Activated T-cell treated with anti-CD3 and anti-CD28 coated beads, Interleukin-2, amount 50 U/mL, for 72 hours (primary cell): ENCODE data around the gene CALML6. TPM values are rescaled to one million over a fixed set of nuclear protein-coding genes. Genes with fewer than 3 reads are reported as not detected.

Experiments used
- ATAC-seq, 2 donors: fragments of 150-1000 bp; cut with Tn5 transposase; replicated peaks in 1 of 2; 2 replicates each; pipeline ENCODE4 v1.10.0; 2021; ENCODE audit warnings: moderate library complexity in 2 of 2, mild to moderate bottlenecking in 1 of 2
- DNase-seq, 2 donors: peaks; one replicate each; pipeline ENCODE4 v3.0.0; 2021 to 2022; ENCODE audit warnings: mixed read lengths in 1 of 2
- H3K27ac Mint-ChIP-seq: one replicate; pipeline ENCODE4 v1.8.0; 2022; ENCODE audit warnings: mild to moderate bottlenecking, moderate library complexity, mixed read lengths
- H3K27me3 Mint-ChIP-seq: one replicate; pipeline ENCODE4 v1.8.0; 2022; ENCODE audit warnings: low read depth, mixed read lengths
- H3K36me3 Mint-ChIP-seq, 2 donors: one replicate each; pipeline ENCODE4 v1.8.0; 2022; ENCODE audit warnings: mixed read lengths in 2 of 2, mild to moderate bottlenecking in 1 of 2; ENCODE audit not compliant: insufficient read depth in 2 of 2
- H3K4me1 Mint-ChIP-seq: one replicate; pipeline ENCODE4 v1.8.0; 2022; ENCODE audit warnings: low read depth, mixed read lengths
- H3K4me3 Mint-ChIP-seq, 2 donors: one replicate each; pipeline ENCODE4 v1.8.0; 2022; ENCODE audit warnings: mild to moderate bottlenecking in 2 of 2, mixed read lengths in 2 of 2, moderate library complexity in 2 of 2
- H3K9me3 Mint-ChIP-seq, 2 donors: one replicate each; pipeline ENCODE4 v1.8.0; 2022; ENCODE audit warnings: mixed read lengths in 2 of 2
- total RNA-seq, 2 donors: library from RNA; stranded (reverse); gene quantifications; one replicate each; pipeline ENCODE4 v1.2.3, GENCODE V29; 2022

The CALML6 gene
- total RNA-seq, 2 donors from 2014 or later: 1.8 TPM

DNA sequence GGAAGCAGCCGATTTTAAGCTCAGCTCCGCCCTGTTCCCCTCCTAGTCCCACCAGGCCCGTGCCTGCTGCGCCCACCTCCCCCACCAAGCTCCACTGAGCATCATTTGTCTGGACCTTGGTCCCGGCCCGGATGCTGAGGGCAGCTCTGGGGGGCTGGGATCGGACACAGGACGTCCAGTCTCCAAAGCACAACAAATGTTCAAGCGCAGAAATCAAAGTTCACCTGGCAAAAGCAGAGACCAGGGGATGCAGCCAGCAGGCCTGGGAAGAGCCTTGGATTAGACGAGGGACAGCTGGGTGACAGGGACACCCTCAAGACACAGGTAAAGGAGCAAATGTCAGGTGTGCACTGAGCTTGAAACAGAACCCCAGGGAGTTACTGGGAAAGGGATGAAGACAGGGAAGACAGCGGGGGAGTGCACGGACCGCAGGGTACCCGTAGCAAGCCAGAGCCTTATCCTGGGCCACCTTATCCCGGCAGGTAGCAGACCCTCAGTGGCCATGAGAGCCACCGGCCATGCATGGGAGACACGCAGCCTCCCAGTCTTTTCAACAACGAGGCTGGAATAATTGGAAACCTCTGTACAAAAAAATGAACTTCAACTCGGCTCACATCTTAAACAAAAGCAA is 26.3 kb downstream of the CALML6 start:
- no peak for DNase-seq
- Mint-ChIP-seq H3K4me3 (no peak overlapping the region), H3K27ac (no peak overlapping the region), H3K27me3 (no peaks in the 10 kb centered on the region), H3K36me3 (no peaks in the 10 kb centered on the region), H3K9me3 (no peaks in the 10 kb centered on the region), H3K4me1 (peaks cover 4% of the 10 kb centered on the region)
- ATAC-seq: no peak

DNA sequence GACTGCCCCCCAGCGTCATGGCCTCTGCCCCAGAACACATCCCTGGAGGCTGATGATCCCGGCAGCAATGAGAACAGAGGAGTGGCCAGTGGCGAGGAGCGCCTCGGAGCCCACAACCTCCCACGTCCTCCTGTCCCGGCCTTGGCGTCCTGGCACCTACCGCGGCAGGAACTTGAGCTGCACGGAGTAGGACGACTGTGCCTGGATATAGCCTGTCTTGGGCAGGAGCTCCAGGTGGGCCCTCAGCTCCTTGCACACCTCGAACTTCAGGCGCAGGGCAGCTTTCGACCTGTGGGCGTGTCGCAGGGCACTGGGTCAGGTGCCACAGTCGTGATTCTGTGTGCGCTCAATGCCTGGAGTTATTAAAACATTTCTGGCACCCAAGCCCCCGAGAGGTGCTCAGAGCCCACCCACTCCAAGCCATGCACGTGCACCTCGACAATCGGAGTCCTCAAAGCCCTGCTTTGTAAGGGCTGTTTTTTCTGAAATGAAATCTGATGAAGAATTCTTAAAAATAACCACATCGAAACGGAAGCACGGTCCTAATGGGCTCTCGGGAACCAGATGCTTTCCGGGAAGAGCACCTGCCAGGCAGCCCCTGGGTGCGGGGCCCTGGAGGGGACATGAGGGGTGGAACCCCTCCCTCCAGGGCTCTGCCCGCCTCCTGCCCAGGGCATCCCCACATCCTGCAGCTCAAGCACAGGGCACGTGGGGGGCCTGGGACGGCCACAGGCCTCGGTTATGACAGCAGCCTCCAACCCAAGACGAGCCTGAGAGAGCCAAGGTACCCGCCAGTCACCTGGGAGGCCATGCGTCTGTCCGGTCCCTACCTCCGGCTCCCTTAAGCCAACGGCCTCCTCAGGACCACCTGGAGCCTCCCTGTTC is 27.1 kb downstream of the CALML6 start:
- peaks cover 4% of the 10 kb centered on the region for H3K4me1 Mint-ChIP-seq
- H3K4me3 Mint-ChIP-seq: no peak overlapping the region
- H3K36me3 Mint-ChIP-seq: no peaks in the 10 kb centered on the region
- ATAC-seq: no peak
- DNase-seq: no peak
- H3K27me3 Mint-ChIP-seq: no peaks in the 10 kb centered on the region
- no peak overlapping the region for H3K27ac Mint-ChIP-seq
- H3K9me3 Mint-ChIP-seq: no peaks in the 10 kb centered on the region

DNA sequence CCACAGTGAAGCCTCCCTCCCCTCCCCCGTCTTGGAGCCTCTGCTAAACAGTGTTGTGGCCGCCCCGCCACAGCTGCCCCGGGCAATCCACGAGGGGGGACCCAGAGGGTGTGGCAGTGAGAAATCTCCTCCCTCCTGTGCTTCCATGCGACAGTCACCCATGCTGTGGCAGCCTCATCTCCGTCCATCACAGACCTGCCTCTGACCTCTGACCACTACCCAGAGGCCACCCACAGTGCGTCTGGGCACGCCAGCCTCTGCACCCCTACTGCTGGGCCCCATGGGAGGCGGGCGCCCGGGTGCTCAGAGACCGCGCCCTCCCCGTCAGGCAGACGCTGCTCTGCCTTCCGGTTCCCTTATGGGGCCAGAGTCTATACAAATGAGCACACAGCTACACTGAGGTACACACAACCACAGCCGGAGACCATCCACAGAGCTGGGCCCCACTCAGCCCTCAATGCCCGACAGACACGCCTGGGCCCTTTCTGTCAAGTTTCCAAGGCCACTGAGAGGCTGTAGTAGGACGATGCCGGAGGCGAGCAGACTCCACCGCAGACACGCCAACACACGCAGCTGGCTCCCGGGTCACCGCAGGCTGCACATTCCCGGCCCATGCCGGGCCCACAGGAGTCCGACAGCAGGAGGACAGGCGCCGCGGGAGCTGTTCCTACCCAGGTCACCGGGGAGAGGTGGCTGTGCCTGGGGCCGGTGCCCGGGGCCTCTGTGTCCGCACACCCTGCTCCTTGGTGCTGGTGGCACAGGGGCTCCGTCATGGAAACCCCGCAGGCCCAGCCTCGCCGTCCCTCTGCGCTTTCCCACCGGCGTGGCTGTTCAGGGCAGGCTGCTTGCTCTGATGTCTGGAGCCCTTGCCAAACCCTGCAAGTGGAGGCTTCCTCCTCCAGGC is 27.9 kb downstream of the CALML6 start:
- Mint-ChIP-seq H3K9me3 (no peaks in the 10 kb centered on the region), H3K36me3 (no peaks in the 10 kb centered on the region), H3K27ac (no peak overlapping the region), H3K27me3 (no peaks in the 10 kb centered on the region), H3K4me1 (peaks cover 4% of the 10 kb centered on the region), H3K4me3 (no peak overlapping the region)
- DNase-seq: no peak
- no peak for ATAC-seq

DNA sequence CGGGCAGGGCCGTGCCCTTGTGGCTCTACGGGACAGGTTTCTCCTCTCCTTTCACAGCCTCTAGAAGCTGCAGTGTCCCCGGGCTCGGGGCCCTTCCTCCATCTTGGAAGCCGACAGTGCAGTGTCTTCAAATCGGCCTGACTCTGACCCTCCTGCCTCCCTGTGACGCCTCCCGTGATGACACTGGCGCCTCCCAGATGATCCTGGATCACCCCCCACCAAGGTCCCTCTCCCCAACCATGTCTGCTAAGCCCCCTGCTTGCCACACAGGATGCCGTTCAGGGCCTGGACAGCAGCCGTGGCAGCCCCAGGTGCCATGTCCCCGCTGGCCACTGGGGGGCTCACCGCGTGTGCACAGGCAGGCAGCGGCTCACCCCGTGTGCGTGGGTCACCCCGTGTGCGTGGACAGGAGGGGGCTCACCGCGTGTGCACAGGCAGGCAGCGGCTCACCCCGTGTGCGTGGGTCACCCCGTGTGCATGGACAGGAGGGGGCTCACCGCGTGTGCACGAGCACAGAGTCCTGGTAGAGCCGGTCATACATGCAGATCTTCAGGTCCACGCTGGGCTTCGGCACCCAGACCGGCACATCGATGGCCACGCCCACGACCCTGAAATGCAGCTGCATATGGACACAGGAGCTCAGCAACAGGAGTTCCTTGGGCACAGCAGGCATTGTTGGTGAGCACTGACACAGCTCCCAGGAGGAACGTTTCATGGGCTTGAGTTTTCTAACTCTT is 28.9 kb downstream of the CALML6 start:
- no peaks in the 10 kb centered on the region for H3K9me3 Mint-ChIP-seq
- DNase-seq (peak; percentile 56 to 59), ATAC-seq (peak; percentile 73 to 85)
- peaks cover 4% of the 10 kb centered on the region for H3K4me1 Mint-ChIP-seq
- no peaks in the 10 kb centered on the region for H3K27me3 Mint-ChIP-seq
- H3K4me3 Mint-ChIP-seq: peak overlapping the region in 1 of 2 donors; percentile 67
- no peak overlapping the region for H3K27ac Mint-ChIP-seq
- no peaks in the 10 kb centered on the region for H3K36me3 Mint-ChIP-seq

DNA sequence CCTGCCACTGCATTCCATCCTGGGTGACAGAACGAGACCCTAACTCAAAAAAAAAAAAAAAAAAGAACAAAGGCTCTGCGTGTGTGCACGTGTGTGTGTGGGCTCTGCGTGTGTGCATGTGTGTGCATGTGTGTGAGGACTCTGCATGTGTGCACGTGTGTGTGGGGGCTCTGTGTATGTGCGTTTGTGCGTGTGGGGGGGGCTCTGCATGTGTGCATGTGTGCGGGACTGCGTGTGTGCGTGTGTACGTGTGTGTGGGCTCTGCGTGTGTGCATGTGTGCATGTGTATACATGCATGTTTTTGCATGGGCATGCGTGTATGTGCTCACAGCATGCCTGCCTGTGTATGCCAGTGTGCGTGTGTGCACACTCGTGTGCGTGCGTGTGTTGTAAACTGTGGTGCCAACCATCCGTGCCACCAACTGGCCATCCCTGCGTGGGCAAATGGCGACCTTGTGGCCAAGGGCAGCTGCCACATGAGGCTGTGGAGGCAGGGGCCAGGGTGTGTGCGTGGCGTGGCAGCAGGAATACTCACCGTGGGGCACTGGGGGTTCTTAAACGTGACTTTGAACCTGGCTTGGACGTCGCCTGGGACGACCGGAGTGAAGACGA is 30.8 kb downstream of the CALML6 start:
- no peak for DNase-seq
- Mint-ChIP-seq H3K4me1 (peaks cover 4% of the 10 kb centered on the region), H3K36me3 (peaks cover 0 to 3% of the 10 kb centered on the region in 2 donors), H3K4me3 (no peak overlapping the region), H3K27ac (no peak overlapping the region), H3K27me3 (peaks cover 8% of the 10 kb centered on the region), H3K9me3 (peaks cover 0 to under 1% of the 10 kb centered on the region in 2 donors)
- no peak for ATAC-seq

DNA sequence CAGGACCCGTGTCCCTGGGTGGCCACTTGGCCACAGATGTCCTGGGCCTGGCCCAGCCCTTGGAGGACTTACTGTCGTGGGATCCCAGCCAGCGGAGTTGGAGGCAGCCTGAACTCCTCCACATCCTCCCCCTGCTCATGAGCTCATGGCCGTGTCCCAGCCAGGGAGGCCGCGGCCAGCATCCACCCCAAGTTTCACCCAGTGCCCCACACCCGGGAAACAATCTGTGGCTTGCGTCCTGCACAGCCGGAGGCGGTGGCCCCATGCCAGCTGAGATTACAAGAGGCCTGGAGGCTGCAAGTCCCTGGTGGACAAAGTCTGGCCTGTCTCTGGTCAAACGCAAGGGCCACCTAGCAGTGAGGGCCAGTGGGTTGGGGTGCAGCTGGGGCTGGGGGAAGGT is 31.5 kb downstream of the CALML6 start:
- Mint-ChIP-seq H3K4me1 (peaks cover 4% of the 10 kb centered on the region), H3K27me3 (peaks cover 8% of the 10 kb centered on the region), H3K27ac (no peak overlapping the region), H3K4me3 (no peak overlapping the region), H3K36me3 (peaks cover 0 to 7% of the 10 kb centered on the region in 2 donors), H3K9me3 (peaks cover 1 to 3% of the 10 kb centered on the region in 2 donors)
- ATAC-seq (no peak), DNase-seq (no peak)

DNA sequence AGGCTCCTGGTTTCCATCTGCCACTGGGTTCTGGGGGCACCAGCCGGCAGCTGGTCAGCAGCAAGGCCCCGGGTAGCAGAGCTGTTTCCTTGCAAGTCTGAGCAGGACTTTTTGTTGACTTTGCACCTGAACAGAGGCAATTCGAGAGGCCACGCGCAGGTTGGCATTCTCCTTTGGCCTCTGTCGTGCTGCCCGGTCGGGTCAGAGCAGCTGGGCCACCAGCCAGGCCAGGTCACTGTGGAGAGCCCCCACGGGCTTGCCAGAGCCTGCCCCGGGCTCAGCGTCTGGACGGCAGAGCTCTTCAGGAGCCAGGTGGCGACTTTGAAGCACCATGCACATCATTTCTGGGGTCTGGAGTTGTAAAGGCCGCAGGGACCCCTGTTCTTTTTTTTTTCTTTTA is 32.4 kb downstream of the CALML6 start:
- Mint-ChIP-seq H3K4me3 (no peak overlapping the region), H3K36me3 (peaks cover 0 to 7% of the 10 kb centered on the region in 2 donors), H3K4me1 (peaks cover 4% of the 10 kb centered on the region), H3K9me3 (peaks cover 1 to 6% of the 10 kb centered on the region in 2 donors), H3K27ac (no peak overlapping the region), H3K27me3 (peaks cover 8% of the 10 kb centered on the region)
- DNase-seq (no peak), ATAC-seq (no peak)

DNA sequence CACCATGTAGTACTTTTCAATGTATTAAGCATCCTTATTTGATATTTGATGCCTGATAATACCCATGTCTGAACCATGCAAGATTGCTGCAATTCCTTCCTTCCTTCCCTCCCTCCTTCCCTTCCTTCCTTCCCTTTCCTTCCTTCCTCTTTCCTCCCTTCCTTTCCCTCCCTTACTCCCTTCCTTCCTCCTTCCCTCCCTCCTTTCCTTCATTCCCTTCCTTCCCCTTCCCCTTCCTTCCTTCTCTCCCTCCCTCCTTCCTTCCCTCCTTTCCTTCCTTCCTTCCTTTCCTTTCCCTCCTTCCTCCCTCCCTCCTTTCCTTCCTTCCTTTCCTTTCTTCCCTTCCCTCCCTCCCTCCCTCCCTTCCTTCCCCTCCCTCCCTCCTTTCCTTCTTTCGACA is 33.7 kb downstream of the CALML6 start:
- Mint-ChIP-seq H3K27me3 (peaks cover 8% of the 10 kb centered on the region), H3K27ac (no peak overlapping the region), H3K36me3 (peaks cover 0 to 7% of the 10 kb centered on the region in 2 donors), H3K9me3 (peaks cover 1 to 6% of the 10 kb centered on the region in 2 donors), H3K4me3 (no peak overlapping the region), H3K4me1 (peaks cover 2% of the 10 kb centered on the region)
- ATAC-seq (no peak), DNase-seq (no peak)

DNA sequence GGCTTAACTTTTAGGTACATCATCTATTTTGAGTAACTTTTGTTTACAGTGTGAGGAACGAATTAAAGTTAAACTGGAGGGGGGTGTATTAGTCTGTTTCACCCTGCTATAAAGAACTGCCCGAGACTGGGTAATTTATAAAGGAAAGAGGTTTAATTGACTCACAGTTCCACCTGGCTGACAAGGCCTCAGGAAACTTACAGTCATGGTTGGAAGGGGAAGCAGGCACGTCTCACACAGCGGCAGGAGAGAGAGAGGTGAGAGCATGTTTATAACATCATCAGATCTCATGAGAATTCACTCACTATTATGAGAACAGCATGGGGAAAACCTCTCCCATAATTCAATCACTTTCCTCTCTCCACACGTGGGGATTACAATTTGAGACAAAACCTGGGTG is 35.9 kb downstream of the CALML6 start:
- ATAC-seq: no peak
- Mint-ChIP-seq H3K4me3 (no peak overlapping the region), H3K9me3 (peaks cover 1 to 9% of the 10 kb centered on the region in 2 donors), H3K4me1 (peaks cover 6% of the 10 kb centered on the region), H3K27ac (no peak overlapping the region), H3K27me3 (peaks cover 8% of the 10 kb centered on the region), H3K36me3 (peaks cover 0 to 9% of the 10 kb centered on the region in 2 donors)
- DNase-seq: no peak

DNA sequence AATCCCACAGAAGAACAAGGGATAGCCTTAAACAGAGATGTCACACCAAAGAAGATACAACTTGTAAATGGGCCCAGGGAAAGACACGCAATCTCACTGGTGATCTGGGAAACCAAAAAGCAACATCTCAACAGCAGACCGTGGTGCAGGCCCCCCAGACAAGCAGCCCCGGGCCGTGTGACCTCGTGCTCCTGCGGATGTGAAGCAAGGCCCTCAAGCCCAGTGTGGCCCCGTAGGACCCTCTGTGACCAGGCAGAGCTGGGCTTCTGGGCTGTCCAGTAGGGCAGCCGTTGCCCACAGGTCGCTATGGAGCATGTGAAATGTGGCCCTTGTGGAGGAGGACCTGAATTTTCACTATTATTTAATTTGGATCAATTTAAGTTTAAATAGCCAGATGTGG is 39.0 kb downstream of the CALML6 start:
- Mint-ChIP-seq H3K36me3 (peaks cover 0 to 9% of the 10 kb centered on the region in 2 donors), H3K27ac (no peak overlapping the region), H3K27me3 (peaks cover 8% of the 10 kb centered on the region), H3K4me3 (no peak overlapping the region), H3K9me3 (peaks cover 1 to 9% of the 10 kb centered on the region in 2 donors), H3K4me1 (peaks cover 6% of the 10 kb centered on the region)
- ATAC-seq (no peak), DNase-seq (no peak)

DNA sequence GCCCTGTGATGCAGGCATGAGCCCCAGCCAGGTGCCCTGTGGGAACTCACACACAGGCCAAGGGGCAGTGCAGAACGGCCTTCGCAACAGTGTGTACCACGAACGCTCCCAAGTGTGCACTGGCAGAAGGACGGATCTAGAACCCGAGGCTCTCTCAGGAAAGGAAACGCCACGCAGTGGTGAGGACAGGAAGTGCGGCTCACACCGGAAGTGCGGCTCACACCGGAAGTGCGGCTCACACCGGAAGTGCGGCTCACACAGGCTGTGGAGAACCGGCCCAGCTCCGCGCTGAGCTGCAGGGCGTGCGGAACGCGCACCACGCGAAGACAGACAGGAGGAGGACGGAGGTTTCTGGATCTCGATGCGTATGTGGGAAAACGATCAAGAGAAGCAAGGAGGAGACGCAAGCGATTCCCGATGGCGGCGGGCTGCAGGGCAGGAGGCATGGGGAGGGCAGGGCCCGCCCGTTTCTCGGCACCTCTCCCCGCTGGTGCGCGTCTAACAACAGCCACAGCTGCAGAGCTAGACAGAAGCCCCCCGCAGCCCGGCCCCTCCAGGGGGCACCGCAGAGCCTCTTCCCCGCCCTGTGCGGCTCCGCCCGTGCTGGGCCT is 39.9 kb downstream of the CALML6 start:
- Mint-ChIP-seq H3K27me3 (peaks cover 7% of the 10 kb centered on the region), H3K4me1 (peaks cover 12% of the 10 kb centered on the region), H3K9me3 (peaks cover 1 to 9% of the 10 kb centered on the region in 2 donors), H3K27ac (no peak overlapping the region), H3K4me3 (peak overlapping the region in 1 of 2 donors; percentile 59), H3K36me3 (peaks cover 0 to 9% of the 10 kb centered on the region in 2 donors)
- DNase-seq (peak; percentile 17 to 31), ATAC-seq (peak in 1 of 2 donors; percentile 27)
